Left forelimb (tissue), 1 donor: ENCODE data around the gene OR6A2.

ENCODE experiments used
- DNase-seq: peaks from one replicate; pipeline ENCODE4 v3.0.0-alpha.2; 2018; ENCODE audit warnings: low spot score

The OR6A2 gene

DNA sequence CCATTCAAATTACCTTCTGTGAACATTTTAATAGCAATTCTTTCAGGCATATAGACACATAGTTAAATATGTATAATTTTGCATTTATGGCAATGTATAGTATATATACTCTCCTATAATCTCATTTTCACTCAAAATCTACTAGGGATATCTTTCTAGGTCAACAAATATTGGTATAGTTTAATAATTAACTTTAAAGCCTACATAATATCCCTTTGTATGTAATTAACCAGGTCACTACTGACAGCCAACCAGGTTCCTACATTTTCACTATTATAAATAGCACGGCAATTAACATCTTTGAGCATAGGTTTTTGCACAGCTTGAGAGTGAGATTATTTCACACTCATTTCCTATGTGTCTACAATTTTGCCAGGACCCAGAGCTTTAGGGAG lies 43.5 kb downstream of the OR6A2 start:
- no peak for DNase-seq

DNA sequence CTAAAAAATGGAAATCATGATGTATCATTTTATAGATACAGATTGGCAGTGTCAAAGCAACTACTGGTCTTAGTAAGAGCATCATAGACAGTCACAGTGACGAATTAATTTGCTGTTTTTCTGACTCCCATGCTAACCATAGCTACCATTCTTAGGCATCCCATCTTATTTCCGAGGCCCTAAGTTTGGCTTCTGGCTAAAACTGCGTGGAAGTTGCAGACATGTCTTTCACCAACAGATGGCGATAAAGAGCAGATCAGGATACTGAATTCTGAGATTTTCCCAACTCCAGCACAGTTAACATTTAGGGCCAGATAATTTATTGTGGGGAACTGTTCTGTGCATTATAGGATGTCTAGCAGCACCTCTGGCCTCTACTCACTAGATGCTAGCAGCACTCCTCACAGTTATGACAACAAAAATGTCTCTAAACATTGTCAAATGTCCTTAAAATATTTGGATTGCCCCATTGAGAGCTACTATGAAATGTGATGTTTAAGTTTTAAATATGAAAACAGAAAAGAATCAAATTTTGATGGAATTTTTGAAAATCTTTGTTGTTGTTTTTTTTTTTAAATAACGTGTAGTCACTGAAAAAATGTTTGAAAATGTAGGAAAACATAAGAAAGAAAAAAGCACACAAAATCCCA lies 44.1 kb downstream of the OR6A2 start:
- no peak for DNase-seq

DNA sequence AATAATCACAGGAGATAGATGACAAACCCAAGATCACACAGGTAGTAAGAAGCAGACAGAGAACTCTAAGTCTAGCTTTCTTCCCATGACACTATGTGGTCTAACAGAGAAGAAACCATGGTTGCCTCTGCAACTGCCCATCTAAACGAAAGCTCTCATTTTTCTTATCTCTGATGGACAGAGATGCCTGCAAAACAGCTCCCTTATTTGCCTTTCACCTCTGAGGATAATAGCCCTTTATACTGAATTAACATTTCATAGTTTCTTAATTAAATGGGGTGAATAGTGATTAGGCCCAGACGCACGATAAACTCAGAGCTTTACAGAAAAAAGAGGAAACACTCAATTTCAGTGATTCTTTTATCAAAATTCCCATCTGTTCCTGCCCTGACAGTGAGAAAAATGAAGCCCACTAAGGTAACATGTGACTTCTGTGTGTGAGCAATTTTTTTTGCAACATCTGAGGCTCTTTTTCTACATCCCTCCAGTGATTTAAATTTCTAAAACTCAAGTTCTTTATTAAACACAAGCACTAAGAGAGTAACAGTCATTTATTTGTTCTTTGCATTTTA lies 52.3 kb downstream of the OR6A2 start:
- DNase-seq: no peak

- DNase-seq: no peak
Observed at GRCh38 chr11:6746626-6747025, 52.9 kb downstream of the OR6A2 start.

- DNase-seq: no peak
Observed at GRCh38 chr11:6746086-6746618, 53.3 kb downstream of the OR6A2 start.

DNA sequence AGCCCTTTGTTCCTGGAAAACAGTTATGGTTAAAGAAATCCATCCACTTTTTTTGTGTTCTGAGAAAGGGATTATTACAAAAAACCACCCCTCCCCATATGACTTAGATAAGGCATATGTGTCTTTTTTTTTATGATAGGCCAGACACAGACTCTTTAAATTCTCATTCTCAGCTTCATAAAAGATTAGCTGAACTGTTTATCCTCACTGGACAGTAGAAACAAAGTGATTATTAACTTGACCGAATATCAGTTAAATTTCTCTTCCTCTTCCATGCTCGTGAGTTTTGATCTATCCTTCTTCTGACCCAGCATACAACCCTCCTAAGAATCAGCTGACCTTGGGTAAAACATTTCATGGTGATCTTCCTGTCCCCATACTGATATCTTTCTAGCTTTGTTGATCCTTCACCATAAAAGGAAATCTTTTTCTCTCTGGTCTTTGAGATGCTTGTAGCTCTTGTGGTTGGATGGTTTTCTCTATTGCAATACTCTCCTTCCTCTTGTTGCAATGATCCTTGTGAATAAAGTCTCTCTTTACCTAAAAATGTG lies 53.9 kb downstream of the OR6A2 start:
- DNase-seq: no peak

DNA sequence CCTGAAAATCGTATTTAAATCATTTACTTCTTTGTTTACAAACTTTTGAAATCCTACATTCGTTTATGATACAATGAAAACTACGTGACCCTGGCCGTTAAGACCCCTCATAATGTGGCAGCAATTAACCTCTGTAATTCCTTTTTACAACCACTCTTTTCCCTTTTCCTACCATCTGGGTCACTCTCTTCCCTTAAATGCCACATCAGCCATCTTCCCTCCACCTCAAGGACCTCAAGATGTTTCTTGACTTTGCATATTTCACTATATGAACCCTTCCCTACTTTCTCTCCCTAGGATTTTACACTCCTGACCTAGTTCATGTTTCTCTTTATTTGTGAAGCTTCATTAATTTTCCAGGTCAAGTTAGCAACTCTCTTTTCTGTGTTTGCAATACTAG lies 54.5 kb downstream of the OR6A2 start:
- DNase-seq: no peak

GRCh38 chr11:6742260-6742659 lies 57.2 kb downstream of the OR6A2 start:
- DNase-seq: no peak
